NCI-H460 (cell line): ENCODE data around the gene DBH. TPM values are rescaled to one million over a fixed set of nuclear protein-coding genes. Genes with fewer than 3 reads are reported as not detected.

Experiments used
- DNase-seq: peaks from one replicate; pipeline ENCODE4 v3.0.0-alpha.2; 2016; ENCODE audit warnings: low read depth; ENCODE audit errors: extremely low read depth
- total RNA-seq: library from RNA; depleted of rRNA; stranded (reverse); fragments of >200 nt; shearing (Covaris generic); gene quantifications from 2 replicates; pipeline ENCODE4 v1.2.3, GENCODE V29; 2014

DBH gene
- total RNA-seq, 1 experiment from 2014 or later = not detected

DNA sequence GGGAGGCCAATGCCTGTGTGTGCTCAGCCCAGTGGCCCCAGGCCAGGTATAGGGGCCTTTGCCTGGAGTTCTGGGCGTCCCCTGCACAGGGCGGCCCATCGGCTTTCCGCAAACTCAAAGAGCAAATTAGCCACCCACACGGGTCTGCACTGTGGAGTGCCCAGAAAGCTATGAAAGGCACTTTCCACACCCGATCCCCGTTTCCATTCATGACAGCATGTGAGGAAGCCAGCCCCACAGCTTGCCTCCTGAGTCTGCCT lies 5.2 kb downstream of the DBH start:
- no peak for DNase-seq

GRCh38 chr9:133641861-133642595 lies 5.9 kb downstream of the DBH start:
- no peak for DNase-seq

DNA sequence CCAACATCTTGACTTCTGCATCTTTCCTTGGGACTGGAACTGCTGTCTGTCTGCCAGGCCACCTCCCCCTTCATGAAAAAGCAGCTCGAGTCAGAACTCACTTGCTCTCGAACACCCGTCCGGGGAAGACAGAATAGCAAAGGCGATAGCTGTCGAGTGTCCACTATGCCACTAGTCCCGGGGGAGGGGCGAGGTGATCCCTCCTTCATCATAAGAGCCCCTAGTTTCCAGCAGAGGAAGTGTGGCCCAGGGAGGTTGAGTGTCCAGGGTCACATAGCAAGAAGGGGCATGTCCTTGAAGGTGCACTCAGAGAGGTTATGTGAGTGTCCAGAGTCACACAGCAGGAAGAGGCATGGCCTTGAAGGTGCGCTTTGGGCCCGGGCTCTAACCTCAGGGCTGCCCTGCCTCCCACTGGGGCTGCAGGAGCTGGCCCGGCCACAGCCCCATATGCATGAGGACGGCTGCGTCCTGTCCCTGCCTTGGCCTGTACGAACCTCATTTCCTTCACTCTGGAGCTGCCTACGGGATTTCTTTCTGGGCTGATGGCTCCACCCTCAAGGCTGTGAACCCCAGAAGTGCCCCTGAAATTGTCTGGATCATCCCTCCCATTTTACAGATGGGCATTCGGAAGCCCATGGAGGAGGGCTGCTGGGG lies 6.7 kb downstream of the DBH start:
- no peak for DNase-seq

DNA sequence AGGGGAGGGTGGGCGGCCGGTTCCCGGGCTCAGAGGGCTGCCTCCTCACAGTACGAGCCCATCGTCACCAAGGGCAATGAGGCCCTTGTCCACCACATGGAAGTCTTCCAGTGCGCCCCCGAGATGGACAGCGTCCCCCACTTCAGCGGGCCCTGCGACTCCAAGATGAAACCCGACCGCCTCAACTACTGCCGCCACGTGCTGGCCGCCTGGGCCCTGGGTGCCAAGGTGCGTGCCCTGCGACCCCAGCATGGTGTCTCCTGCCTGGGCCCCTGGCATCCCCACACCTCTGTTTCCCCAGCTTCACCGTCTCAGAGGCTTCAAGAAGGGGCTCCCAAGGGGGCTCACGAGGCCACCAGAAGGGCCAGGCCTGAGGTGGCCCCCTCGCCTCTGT lies 7.2 kb downstream of the DBH start:
- no peak for DNase-seq

- no peak for DNase-seq
Observed at GRCh38 chr9:133643978-133644760, 8.0 kb downstream of the DBH start.

- DNase-seq = no peak
Observed at GRCh38 chr9:133645021-133645765, 9.0 kb downstream of the DBH start.

DNA sequence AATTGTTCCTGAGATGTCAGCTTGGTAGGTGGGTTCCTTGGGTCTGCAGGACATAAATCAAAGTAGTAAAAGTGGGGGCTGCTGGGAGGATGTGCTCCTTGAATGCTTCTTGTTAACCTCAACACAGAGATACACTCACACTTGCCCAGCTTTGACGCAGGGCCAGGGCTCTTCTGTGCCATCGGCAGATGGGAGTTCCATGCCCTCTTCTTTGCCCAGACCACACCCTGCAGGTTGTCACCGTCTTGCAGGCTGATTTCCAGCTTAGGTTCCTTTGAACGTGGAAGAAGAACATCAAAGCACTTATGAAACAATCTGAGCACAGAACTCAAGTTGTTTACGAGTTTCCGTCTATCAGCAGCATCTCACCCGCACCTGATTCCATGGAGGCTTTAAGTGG lies 11.0 kb downstream of the DBH start:
- no peak for DNase-seq

- no peak for DNase-seq
Observed at GRCh38 chr9:133647765-133648469, 11.8 kb downstream of the DBH start.

DNA sequence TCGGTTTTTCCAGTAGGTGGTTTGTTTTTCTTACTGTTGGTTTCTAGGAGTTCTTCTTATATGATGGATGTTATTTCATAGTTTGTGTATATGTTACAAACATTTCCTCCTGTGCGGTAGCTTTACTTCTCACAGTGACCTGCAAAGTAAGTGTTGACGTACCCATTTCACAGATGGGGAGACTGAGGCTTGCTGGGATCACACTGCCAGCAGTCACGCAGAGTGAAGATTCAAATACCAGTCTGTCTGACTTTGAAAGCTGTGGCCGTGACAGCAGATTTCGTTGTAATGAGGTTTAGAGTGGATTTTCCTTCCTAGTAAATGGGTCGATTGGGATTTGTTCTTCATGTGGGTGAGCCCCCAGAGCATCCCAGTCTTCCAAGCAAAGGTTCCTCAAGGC lies 13.0 kb downstream of the DBH start:
- no peak for DNase-seq

- no peak for DNase-seq
Observed at GRCh38 chr9:133650026-133650425, 13.9 kb downstream of the DBH start.

DNA sequence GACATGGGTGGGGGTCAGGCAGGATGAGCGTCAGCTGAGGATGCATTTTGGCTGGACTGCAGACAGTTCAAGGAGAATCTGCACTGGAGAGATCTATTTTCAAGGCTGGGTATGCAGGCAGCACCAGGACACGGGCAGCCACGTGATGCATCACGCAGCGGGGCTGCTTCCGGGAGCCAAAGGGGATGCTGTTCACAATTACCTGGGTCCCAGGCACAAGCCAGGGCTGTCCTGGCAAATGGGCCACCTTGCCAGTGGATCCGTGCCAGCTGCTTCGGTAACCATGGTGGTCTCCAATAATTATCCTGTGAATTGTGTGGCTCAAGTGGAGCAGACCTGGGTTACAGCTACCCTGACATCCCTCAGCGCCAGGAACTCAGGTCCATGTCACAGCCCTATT lies 17.5 kb downstream of the DBH start:
- no peak for DNase-seq

DNA sequence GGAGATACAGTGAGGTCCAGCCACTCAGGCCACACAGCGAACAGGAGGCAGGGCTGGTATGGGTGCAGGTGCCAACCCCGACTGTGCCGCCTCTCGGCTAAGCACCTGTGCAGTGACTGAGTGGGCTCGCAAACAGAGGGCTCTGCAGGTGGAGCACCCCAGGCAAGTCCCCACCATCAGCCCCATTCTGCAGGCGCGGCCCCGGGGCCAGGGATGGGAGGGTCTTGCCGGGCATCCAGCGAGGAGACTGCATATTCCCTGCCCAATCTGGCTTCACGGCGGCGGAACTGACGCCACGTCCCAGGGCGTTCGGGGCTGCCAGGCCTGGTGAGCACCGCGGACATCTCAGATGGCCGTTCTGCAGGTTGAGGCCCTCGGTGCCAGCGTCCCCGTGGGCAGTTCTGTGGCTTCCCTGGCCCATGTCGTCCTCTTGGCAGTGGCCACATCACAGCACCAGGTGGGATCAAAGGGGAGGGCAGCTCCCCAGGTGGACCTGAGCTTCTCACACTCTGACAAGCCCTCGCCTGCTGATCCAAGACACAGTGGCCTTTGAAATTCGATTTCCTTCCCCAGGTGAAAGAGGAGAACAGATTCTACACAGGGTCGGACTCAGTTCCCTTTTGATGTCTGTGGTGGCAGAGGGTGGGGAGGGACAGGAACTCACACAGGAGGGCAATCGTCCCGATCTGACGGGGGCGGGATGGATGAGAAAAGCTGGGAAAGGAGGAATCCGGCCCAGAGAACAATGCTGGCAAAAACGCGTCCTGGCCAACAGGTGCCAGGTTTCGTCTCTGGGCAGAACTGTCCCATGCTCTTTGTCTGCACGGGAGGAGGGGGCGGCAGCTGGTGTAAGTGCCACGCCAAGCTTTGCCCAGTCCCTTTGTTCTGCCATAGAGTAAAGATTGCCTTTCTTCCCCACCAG lies 18.8 kb downstream of the DBH start:
- no peak for DNase-seq

- DNase-seq = no peak
Observed at GRCh38 chr9:133655701-133656100, 19.5 kb downstream of the DBH start.

DNA sequence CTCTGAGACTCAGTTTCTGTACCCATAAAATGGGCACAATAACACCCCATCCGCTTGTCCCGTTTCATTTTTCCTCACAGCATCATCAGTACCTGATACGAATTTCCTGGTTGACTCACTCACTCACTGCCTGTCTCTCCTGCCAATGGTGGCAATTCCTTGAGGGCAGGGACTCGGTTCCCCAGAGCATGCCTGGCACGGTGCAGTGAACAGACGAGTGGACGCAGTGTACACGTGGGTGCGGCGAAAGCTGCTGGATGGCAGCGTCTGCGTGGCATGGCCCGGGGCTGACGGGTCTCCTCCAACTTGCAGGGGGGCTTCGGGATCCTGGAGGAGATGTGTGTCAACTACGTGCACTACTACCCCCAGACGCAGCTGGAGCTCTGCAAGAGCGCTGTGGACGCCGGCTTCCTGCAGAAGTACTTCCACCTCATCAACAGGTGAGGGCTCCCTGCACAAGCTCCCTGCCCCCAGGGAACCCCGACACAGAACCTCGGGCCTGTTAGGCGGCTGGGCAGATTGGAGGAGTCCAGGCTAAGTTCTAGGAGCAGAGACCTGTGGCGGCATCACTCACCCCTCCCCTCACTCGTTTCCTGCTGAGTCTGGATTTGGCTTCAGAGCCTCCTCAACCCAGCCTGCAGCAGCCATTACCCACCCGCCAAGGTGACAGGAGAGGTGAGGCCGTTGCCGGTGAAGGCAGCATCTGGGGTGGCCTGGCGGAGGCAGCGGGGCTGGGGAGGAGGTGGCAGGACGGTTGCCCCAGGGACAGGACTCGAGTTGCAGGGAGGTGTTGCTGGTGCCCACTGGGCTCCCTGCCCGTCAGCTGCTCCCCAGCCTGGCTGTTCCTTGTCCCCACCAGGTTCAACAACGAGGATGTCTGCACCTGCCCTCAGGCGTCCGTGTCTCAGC lies 20.3 kb downstream of the DBH start:
- no peak for DNase-seq

- no peak for DNase-seq
Observed at GRCh38 chr9:133657120-133657661, 21.0 kb downstream of the DBH start.

DNA sequence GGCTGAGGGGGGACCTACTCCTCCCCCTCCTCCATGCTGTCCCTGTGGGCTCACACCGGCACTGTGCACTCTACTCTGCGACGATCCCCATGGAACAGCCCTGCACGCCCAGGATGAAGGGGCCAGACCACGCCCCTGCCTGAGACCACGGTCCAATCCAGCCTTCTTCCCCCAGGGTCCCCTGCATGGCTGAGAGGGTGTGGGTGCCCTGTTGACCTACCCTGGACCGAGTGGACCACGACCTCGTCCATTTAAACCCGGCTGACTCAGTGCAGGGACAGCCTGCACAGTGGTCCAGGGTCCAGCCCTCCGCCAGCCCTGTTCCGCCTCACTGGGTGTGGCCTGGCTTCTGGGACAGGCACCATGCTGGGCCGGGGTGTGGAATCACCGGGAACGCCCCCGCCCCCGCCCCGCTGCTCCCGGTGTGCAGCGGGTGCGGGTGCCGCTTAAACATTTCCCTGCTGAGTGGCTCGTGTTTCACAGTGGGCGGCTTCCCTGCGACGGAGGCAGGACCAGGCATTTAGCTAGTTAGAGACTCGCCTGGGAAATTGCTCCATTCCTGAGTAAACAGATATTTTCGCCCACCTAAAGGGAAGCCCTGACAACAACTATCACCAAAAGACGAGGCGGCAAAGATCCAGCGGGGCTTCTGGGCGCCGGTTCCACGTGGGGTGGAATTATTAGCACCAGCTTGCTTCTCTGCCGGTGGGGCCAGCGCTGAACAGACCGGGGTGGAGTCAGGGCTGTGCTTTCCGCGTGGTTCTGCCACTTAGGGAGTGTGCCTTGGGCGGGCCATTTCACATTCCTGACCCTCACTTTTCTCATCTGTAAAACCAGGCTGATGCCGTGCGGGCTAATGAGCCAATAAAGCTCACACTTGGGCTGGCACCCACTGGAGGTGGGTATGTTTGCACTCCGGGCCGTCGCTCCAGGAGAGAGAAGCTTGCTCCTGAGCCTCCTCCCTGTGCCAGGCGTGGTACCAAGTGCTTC lies 22.6 kb downstream of the DBH start:
- no peak for DNase-seq

DNA sequence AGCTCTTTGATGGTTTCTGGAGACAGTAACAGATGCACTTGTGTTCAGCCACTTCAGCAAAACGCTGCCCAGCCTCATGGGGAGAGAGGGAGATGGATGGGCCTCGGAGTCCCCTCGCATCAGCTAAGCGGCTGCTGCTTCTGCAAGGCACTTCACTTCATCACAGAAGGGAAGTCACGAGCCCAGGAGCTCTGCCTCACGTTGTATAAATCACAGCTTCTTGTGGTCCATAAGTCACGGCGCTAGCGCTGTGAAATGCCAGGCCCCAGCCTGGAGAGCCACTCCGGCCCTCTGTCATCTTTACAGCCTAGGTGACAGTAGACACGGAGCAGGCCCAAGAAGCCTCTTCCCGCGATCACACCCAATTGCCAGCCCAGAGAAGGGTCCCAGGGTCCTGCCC lies 23.4 kb downstream of the DBH start:
- no peak for DNase-seq
